ENCODE results near the gene BNIP5.

Gene BNIP5, protein sequence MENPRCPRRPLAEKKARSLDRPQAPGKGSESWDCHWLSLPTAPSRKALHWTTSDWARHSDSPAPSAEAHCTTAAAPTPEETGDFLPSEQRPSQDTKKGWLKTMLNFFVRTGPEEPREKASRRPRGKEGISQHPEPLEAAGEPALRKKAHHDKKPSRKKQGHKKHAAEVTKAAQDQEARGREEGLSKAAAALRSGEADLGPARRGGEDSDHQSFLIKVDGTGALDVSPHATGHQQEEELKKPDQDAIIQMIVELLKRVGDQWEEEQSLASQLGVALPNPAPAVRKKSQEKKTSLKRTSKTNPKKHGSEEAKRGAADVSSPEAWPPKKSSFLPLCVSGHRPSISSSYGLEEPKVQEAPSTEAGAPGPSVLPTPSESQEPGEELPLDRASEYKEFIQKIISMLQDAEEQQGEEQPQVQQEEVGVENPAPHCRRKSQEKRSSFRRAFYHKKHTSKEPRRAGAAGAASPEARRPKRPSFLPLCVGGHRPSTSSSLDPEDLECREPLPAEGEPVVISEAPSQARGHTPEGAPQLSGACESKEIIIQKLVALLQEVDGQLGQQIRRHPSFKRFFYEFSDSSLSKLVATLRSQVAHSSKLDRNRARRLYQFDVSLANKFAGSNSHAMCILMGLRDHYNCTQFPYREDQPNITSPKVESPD

GRCh38 chr6:36336779-36337241 lies at the start of gene BNIP5:
Gene BNIP5, minus strand, starts transcription at chr6:36336888. Its CDS starts 6,198 bp downstream, at chr6:36330690.
- DNase-seq = no peak

DNA sequence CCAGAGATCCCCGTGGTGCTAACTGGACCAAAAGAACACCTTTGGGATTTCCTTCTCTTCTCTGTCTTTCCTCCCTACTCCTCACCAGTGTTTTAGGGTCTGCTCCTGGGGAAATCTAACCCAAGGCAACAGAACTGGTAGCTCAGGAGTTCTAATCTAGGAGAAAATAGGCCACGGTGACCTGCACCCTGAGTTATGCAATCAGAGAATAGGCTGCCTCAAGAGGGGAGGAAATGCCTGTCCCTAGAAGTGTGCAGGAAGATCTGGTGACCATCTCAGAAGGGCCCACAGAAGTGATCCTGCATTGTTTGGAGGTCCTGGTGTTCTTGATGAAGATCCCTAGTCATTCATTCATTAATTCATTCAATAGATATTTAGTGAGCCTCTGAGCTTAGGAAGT lies 47.4 kb upstream of the BNIP5 start:
- DNase-seq = no peak

DNA sequence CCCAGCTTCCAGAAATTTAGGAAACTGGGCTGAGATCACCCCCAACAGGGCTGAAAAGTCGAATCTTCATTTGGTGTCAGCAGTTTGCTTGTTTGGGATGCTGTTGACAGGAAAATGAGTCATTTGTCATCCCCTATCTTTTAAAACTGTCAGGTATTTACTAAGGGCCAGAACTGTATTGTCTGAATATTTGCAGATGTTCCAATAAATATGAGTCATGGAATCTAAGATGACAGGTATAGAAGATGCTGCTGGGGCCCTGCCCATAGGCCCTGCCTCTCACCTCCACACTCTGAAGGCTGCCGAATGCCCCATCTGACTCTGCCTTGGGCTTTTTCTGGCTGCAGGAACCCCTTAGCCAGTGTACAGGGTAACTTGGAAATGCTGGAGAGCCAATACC lies 46.9 kb upstream of the BNIP5 start:
- no peak for DNase-seq

- no peak for DNase-seq
These were observed 46.3 kb upstream of the BNIP5 start for GRCh38 chr6:36382976-36383375.

DNA sequence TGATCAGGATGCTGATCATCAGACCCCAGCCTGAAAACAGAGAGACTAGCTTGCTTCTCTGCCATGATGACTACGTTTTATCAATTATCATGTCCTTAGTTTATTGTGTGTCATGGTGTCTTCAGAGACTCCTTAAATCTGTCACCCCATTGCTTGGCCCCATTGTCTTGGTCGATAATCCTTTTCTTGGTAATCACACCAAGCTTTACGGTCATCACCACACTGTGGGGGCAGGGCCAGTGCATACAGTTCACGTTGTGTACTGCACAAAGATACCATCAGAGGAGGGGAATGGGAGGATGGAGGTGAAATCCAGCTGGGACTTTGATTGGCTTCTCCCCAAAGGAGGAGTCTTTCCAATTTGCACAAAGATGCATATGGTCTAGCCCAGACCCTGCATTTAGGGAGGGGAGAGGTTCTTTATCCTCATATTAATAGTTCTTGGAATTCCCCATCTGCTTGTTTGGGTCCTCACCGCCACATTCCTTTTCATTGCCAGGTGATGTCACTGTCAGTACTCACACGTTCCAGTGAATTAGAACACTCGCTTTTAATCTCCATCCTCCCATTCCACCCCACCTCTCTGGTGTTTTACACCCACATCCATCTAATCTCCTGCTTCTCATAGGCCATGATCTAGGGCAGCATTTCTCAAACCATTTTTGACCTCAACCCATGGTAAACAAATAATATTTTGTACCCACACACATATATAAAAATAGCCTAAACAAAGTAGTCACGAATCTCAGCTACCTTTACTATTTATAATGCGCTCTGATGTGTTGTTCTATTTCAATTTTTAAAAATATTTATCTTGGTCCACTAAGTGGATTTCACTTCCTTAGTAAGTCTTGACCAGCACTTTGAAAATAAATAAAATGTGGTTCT lies 45.1 kb upstream of the BNIP5 start:
- no peak for DNase-seq

DNA sequence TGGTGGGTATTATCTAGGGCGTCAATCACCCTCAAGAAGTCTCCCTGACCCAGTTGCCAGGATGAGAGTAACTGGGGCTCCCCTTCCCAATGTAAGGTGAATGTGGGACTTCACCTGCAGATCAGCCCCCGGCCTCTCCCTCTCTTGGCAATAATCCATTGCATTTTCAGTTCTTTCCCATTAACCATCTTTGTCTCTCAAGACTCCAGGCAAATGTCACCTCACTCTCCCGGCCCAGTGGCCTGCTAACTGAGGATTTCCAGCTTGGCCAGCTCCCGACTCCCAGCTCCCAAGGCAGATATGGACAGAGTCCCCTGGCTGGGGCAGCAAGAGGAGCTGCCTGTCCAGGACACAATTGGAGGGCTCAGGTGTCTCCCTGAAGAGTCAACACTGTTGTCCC lies 43.5 kb upstream of the BNIP5 start:
- no peak for DNase-seq

DNA sequence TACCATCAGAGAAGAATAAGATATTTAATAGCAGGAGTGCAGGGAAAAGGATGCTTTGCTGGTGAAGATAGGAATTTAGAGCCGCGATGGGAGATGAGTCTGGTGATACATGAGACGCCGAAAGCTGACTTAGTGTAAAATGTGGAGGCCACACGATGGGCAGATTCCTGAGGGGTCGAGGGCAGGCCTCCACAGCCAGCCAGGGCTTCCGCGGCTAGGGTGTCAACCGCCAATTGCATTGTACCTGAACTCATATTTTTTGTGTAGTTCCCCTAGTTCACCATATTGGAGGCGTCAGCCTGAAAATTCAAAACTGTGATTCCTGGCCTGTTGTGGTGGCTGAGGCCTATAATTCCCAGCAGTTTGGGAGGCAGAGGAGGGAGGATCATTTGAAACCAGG lies 42.2 kb upstream of the BNIP5 start:
- no peak for DNase-seq

- DNase-seq = no peak
These were observed 41.7 kb upstream of the BNIP5 start for GRCh38 chr6:36378243-36378920.

DNA sequence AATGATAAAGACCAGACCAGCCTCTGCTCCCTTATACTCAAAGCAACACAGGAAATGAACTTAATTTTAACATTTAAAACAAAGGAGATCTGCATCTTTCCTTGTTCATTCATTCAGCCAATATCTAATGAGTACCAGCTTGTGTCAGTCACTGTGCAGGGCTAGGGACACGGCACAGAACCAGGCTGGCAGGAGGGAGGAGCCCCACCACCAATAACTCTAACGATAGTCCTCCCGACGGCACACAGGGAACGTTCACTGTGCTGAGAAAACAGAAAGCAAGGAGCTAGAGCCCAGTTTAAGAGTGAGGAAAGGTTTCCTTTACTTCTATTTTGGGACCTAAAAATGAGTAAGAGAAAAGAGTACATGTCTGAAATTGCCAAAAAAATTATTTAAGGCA lies 40.9 kb upstream of the BNIP5 start:
- DNase-seq = no peak

GRCh38 chr6:36376742-36377141 lies 40.1 kb upstream of the BNIP5 start:
- DNase-seq = no peak

DNA sequence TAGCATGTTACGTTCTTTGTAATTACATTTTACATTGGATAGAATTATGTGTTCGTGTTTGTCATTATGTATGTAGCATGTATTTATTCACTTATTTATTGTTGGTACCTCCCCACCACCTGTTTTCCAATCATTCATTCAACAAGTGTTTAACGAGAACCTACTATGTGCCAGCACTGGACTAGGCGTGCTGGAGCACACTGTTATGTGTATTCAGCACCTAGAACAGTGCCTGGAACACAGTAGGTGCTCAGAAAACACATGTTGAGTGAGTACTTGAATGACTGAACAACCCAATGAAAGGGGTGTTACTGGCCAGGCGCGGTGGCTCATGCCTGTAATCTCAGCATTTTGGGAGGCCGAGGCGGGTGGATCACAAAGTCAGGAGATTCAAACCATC lies 39.5 kb upstream of the BNIP5 start:
- no peak for DNase-seq

- no peak for DNase-seq
These were observed 39.0 kb upstream of the BNIP5 start for GRCh38 chr6:36375644-36376155.

DNA sequence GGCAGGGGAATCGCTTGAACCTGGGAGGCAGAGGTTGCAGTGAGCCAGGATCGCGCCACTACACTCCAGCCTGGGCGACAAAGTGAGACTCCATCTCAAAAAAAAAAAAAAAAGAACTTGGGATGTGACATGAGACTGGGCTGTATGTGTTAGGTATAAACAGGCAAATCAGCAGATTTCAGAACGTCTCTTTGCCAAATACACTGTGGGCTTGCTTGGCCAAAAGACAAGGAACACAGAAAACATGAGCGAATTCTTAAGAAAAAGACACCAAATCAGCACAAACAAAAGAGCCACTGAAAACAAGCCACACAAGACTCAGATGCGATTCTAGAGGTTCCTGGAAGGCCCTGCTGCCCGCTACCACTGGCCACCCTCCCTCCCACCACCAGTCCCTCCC lies 38.3 kb upstream of the BNIP5 start:
- no peak for DNase-seq

DNA sequence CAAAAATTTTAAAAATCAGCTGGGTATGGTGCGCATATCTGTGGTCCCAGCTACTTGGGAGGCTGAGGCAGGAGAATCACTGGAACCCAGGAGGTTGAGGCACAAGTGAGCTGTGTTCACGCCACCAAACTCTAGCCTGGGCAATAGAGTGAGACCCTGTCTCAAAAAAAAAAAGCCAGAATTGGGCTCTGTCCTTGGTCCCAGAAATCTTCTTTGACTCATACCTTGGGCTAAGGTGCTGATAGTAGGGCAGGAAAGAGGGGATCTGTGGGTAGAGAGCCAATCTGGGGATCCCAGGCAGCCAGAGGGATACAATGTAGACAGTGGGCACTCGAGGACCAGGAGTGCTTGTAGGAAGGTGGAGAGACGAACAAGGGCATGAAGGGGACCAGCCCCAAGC lies 37.5 kb upstream of the BNIP5 start:
- DNase-seq = no peak

- no peak for DNase-seq
These were observed 36.8 kb upstream of the BNIP5 start for GRCh38 chr6:36373368-36374019.

DNA sequence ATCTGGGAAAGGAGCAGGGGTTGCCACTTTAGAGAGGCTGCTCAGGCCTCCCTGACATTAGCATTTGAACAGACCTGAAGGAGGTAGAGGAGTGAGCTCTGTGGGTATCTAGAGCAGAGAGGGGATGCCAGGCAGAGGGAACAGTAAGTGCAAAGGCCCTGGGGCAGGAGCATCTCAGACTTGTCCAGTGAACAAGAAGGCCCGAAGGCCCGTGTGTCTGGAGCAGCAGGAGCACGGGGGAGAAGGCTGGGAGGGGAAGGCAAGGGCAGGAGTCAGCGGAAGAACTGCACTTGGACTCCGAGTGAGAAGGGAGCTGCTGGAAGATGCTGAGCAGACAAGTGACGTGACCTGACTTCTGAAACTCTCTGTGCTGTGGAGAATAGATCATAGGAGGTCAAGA lies 35.4 kb upstream of the BNIP5 start:
- DNase-seq = no peak

DNA sequence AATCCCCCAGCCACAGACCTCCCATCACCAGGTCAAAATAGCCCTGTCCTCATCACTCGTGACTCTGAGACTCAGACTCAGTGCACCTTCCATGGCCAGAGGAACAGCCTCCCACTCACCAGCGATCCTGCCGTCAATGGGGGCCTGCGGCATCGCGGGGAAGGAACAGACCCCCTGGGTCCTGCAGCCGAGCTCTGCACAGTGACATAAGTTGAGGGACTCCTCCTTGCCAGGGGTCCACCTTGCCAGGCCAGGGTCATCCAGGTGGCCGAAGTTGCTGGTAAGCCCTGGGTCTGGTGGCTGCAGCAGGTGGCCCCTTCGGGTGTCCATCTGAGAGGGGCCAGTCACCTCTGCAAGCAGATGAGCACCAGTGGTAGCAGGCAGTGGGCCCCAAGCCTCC lies 34.5 kb upstream of the BNIP5 start:
- no peak for DNase-seq

DNA sequence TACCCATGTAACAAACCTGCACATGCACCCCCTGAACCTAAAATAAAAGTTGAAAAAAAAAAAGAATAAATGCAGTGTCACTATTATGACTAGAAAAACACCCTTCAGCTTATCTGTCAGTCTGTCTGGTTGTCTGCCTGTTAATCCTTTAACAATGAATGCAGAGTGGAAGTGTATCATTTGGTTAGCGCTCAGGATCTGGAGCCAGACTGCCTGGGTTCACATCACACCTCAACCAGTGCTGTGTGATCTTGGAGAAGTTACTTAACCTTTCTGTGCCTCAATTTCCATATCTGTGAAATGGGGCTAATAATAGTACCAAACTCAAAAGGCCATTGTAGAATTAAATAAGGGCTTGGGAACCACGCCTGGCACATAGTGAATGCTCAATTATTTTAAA lies 34.0 kb upstream of the BNIP5 start:
- DNase-seq = no peak

DNA sequence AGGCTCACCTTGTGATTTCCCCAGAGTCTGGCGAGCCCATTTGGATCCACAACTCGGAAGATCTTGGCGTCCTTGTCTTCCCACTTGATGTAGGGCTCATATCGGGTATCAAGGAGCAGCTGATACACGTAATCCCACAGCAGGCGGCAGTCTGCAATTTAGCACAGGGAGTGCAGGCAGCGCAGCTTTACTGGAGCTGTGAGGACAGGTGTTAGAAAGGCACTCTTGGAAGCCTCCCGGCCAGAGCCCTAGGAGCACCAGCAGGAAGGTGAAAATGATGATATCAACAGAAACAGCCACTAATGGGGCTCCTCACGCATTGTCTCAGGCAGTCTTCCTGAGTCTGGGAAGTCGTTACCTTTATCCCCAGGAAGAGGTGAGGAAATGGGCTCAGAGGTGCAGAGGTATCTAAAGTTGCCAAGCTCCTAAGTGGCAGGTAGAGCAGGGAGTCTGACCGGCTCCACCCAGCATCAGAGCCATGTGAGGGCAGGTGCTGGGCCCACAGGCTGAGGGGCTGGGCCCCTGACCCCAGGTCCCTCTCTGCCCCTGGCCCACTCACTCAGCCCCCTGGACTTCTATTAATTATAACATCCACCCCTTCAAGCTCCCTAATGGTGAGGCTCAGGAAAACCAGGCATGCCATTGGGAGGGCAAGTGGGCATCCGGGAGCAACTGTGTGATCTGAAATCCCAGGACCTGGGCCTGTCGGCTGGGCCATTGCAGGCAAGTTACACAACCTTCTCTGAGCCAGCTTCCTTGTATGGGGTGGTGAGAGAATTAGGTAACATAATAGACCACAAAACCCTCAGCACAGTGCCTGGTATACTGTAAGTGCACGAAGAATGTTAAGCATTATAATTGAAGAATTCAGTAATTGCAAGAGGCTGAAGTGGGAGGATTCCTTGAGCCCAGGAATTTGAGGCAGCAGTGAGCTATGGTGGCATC lies 32.5 kb upstream of the BNIP5 start:
- peak; percentile 83 for DNase-seq

DNA sequence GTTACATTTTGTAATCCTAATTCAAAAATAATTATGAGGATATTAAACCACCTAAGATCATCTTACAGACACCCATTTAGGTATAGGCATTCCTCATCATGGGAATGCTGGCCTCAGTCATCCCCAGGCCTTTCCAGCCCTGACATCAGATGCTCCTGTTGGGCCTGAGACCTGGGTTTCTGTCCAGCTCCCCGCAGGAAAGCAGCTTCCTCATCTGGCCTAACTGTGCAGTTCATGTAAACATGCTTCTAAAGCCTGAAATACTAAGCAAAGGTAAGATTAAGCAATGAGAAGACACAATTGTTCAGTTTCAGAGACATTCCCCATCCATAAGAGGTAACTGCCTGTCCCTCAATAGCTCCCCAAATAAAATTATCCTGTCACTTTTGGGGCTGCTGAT lies 31.7 kb upstream of the BNIP5 start:
- DNase-seq = no peak

- no peak for DNase-seq
These were observed 31.1 kb upstream of the BNIP5 start for GRCh38 chr6:36367743-36368142.

All from NCI-H2171 (cell line).